Measurements from ENCODE around the gene CBFA2T3. TPM values are rescaled to one million over a fixed set of nuclear protein-coding genes. Genes with fewer than 3 reads are reported as not detected.

Gene CBFA2T3
- total and polyA plus RNA-seq, 4 donors: 4.7 to 11.8 (median 6.6) TPM

GRCh38 chr16:88991813-88992350, 14.9 kb upstream of the CBFA2T3 start:
- Histone ChIP-seq H3K27me3 (ENCODE audit: control insufficient read depth in 3 of 3, insufficient read depth in 3 of 3, low read length in 2 of 3) (peaks cover 0 to 26% (median 2%) of the 10 kb centered on the region in 3 donors), H3K9ac (ENCODE audit: insufficient read depth in 1 of 2, low read length in 2 of 2) (no peak overlapping the region), H3K9me3 (ENCODE audit: control insufficient read depth in 4 of 4, insufficient read depth in 3 of 4, low read length in 3 of 4) (peaks cover 0 to 2% (median 0%) of the 10 kb centered on the region in 4 donors), H3K4me1 (ENCODE audit: control insufficient read depth in 5 of 5, insufficient read depth in 5 of 5, low read length in 5 of 5) (peaks cover 0 to 4% (median 0%) of the 10 kb centered on the region in 5 donors), H3K36me3 (ENCODE audit: control insufficient read depth in 4 of 4, insufficient read depth in 4 of 4, low read length in 4 of 4) (no peaks in the 10 kb centered on the region), H3K4me3 (no peak overlapping the region), H3K27ac (ENCODE audit: low read depth in 1 of 2, low read length in 1 of 2) (no peak overlapping the region)
- TF ChIP-seq CTCF (IDR thresholded peaks at IDR 0.05; ENCODE audit: control extremely low read depth, extremely low read depth): no peak
- 77 to 88% methylated on average over 19 of the region's 19 CpGs for WGBS, 2 donors
- ATAC-seq (ENCODE audit: insufficient read depth, low FRiP score) (no peak), DNase-seq (no peak)

GRCh38 chr16:88989852-88990547, 13.0 kb upstream of the CBFA2T3 start:
- H3K27me3 ChIP-seq (ENCODE audit: control insufficient read depth in 3 of 3, insufficient read depth in 3 of 3, low read length in 2 of 3): peaks cover 0 to 26% (median 2%) of the 10 kb centered on the region in 3 donors
- DNase-seq: no peak

GRCh38 chr16:88988980-88989811, 12.2 kb upstream of the CBFA2T3 start:
- ATAC-seq (ENCODE audit: insufficient read depth, low FRiP score): no peak
- H3K27me3 ChIP-seq (ENCODE audit: control insufficient read depth in 3 of 3, insufficient read depth in 3 of 3, low read length in 2 of 3): peaks cover 0 to 27% (median 2%) of the 10 kb centered on the region in 3 donors
- no peak for DNase-seq
- no peak overlapping the region for H3K27ac ChIP-seq (ENCODE audit: low read depth in 1 of 2, low read length in 1 of 2)
- H3K9ac ChIP-seq (ENCODE audit: insufficient read depth in 1 of 2, low read length in 2 of 2): no peak overlapping the region
- no peak overlapping the region for H3K4me3 ChIP-seq
- no peak for TF ChIP-seq CTCF (IDR thresholded peaks at IDR 0.05; ENCODE audit: control extremely low read depth, extremely low read depth)
- WGBS, 2 donors: 83 to 87% methylated on average over 44 of the region's 44 CpGs
- H3K4me1 ChIP-seq (ENCODE audit: control insufficient read depth in 5 of 5, insufficient read depth in 5 of 5, low read length in 5 of 5): peaks cover 0 to 4% (median 0%) of the 10 kb centered on the region in 5 donors
- no peaks in the 10 kb centered on the region for H3K9me3 ChIP-seq (ENCODE audit: control insufficient read depth in 4 of 4, insufficient read depth in 3 of 4, low read length in 3 of 4)
- H3K36me3 ChIP-seq (ENCODE audit: control insufficient read depth in 4 of 4, insufficient read depth in 4 of 4, low read length in 4 of 4): no peaks in the 10 kb centered on the region

More at GRCh38 chr16:88989852-88990547, 13.0 kb upstream of the CBFA2T3 start:
- 88 to 91% methylated on average over 26 of the region's 26 CpGs for WGBS, 2 donors
- no peak overlapping the region for H3K9ac ChIP-seq (ENCODE audit: insufficient read depth in 1 of 2, low read length in 2 of 2)
- no peak for ATAC-seq (ENCODE audit: insufficient read depth, low FRiP score)
- H3K27ac ChIP-seq (ENCODE audit: low read depth in 1 of 2, low read length in 1 of 2): no peak overlapping the region
- no peak overlapping the region for H3K4me3 ChIP-seq
- no peaks in the 10 kb centered on the region for H3K36me3 ChIP-seq (ENCODE audit: control insufficient read depth in 4 of 4, insufficient read depth in 4 of 4, low read length in 4 of 4)
- H3K4me1 ChIP-seq (ENCODE audit: control insufficient read depth in 5 of 5, insufficient read depth in 5 of 5, low read length in 5 of 5): peaks cover 0 to 4% (median 0%) of the 10 kb centered on the region in 5 donors
- TF ChIP-seq CTCF (IDR thresholded peaks at IDR 0.05; ENCODE audit: control extremely low read depth, extremely low read depth): no peak
- H3K9me3 ChIP-seq (ENCODE audit: control insufficient read depth in 4 of 4, insufficient read depth in 3 of 4, low read length in 3 of 4): no peaks in the 10 kb centered on the region
